Measurements from ENCODE around the gene ADAMTS3.
A peak's percentile ranks its signal among the peaks of the same experiment; 100 is the strongest.

ADAMTS3 gene

DNA sequence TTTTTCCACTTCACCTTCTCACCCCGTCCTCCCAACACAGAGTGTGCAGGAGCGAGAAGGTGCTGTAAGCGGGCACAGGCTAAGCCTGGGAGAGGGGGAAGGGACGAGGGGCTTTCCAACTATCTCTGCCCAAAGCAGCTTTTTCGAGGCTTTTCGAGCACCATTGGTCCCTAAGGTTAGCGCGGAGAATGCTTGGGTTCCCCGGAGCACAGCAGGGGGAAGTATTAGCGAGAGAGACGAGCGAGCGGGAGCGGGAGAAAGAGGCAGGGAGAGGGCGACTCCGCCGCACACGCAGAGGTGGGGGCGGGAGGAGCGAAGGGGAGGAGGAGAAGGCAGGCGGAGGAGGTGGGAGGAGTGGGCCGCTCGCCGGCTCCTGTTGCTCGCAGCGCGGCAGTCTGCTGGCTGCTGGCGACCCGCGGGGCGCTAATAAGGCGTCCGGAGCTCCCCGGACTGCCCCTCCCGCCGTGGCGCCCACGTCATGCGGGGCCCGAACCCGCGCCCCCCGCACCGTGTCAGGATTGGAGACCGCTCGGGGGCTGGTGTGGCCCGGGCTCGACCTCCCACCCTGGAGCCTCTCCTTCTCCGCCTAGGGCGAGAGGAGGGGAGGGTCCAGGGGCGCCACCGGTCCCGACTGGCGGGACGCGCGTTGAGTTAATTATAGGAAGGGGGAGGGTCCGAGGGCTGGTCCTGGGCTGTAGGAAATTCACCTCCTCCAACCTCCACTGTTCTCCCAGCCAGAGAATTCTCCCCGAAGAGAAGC is at the start of gene ADAMTS3:
TSS of gene ADAMTS3 (minus strand) at position 263 of the 760 bp plus-strand sequence. CDS start 459 bp downstream, outside the sequence.
- peak; percentile 90 for DNase-seq

DNA sequence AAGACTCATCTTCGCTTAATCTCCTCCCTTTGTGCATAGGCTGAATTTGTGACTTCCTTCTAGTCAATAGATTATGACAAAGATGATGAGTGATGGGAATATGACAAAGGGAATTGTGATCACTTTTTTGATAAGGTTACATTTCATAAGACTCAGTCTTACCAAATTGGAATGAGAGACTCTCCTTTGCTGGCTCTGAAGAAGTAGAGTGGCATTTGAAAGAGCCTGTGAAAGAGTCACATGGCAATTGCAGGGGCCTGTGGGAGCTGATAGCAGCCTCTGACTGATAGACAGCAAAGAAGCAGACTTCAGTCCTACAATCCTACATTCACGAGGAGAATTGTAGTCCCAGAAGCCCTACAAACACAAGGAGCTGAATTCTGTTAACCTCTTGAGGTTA is 44.9 kb upstream of the ADAMTS3 start:
- no peak for DNase-seq

DNA sequence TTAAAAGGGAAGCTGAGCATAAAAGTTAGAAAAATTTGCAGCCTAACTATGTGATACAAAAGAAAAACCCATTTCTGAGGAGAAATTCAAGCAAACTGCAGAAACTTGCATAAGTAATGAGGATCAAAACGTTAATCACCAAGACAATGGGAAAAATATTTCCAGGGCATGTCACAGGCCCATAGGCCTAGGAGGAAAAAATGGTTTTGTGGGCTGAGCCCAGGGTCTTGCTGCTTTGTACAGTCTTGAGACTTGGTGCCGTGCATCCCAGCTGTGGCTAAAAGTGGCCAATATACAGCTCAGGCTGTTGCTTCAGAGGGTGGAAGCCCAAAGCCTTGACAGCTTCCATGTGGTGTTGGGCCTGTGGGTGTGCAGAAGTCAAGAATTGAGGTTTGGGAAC is 37.7 kb upstream of the ADAMTS3 start:
- DNase-seq, result no peak

DNA sequence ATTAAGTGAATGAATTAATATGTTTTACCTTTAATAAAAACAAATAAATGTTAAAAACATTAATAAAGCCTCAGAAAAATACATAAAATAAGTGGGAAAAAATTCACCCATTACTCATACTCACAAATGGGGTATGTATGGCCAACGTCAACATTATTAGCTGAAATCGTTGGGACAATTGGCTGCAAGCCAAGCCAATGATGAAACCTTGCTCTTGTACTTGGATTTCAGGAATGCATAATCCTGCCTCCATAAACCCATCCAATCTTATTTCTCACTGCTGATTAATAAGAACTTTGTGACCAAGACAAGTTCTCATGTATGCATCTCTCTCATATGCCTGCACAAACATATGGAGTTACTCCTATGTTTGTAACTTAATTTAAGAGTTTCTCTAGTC is 35.3 kb upstream of the ADAMTS3 start:
- no peak for DNase-seq

DNA sequence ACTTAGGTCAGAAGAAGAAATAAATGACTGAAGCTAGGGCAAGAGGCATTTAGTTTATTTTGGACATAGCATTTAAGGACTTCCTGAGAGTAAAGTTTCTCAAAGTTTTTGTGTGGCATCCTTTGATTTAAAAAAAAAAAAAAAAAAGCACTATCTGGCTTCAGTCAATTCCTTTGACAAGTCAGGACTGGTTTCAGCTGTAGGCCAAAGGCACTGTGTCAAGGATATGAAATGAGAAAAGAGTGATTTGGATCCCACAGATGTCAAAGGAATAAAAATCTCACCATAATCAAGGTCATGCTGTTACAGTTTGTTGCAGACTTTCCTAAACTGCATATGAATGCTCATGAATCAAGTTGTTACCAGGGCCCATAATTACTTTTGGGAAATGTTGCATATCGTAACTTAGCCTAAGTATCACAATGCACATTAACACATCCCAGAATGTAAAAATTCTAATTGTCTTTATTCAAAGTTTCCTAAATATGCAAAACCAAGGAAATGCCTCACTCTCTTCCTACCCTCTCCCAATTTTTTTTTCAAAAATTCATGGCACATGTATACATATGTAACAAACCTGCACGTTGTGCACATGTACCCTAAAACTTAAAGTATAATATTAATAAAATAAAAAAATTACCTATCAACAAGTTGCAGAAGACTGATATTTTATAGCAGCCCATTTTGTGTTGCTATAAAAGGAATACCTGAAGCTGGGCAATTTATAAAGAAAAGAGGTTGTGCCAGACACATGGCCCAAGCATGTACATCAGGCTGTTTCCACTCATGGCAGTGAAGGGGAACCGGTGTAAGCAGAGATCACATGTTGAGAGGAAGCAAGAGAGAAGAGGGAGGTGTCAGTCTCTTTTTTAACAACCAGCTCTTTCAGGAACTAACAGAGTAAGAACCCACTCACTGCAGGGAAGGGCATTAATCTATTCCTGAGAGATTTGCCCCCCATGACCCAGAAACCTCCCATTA is 33.7 kb upstream of the ADAMTS3 start:
- DNase-seq, result no peak

DNA sequence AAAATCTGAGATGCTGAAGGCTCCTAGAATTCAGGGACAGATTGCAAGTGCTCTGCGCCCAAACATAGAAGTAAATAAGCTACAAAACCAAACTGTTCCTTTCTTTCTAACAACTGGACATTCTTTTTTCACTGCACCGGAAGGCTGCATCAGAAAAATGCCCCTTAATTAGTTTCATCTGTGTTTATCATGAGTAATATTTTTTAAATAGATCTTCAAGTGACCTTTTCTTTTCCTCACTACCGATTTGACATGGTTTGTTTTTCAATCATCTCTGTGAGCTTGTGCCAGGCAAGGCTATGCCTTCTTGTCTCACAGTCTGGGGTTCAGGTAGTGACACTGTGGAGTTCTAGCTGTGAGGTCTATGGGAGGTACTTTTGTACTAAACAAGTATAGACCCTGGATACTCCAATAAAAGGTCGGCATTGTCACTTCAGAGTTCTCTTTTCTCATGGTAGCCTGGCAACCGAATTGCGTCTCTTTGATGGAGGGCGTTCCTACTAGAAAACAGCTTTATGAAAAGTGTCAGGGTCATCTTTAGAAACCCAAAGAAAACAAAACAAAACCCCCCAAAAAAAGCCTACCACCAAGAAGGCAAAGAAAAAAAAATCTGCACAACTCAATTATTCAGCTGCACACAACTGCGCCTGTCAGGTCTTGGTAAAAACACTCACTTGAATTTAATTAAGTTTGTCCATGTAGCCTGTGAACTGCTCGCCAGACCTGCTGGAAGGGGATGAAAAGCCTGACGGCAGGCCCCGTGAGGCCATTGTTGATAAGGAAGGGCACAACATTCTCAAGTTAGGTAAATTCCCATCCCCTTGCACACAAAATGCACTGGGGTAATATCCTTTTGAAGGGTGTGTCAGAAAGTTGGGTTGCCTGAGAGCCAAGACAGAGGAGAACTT is 22.8 kb upstream of the ADAMTS3 start:
- no peak for DNase-seq

DNA sequence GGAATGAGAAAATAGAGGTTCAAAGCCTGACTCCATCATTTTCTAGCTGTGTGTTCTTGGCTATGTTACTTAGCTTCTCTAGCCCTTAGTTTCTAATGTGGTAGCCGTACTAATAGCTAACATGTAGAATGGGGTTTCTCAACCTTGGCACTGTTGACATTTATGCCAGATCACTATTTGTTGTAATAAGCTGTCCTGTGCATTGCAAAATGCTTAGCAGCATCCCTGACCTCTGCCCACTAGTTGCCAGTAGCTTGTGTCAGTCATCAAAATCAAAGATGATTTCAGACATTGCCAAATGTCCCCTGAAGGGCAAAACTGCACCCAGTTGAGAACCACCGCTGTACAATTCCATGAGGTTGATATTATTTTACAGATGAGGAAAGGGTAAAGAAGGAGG is 18.3 kb upstream of the ADAMTS3 start:
- DNase-seq, result no peak

DNA sequence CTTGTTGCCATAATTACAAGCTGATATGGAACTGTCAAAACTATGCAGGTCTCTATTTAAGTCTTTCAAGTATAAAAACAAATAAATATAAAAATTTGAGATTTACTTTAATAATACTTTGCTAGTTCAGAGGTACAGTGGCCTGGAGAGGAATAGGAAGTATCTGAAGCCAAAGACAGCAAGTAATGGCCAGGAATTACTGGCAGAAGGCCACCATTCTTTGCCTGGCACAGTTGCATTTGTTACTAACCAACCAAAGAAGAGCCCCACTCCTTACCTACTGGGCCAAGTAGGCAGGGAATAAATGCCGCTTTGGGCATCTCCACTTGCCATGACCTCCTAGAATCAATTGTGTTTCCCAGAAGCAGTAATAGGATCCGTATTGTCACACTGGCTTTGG is 13.8 kb upstream of the ADAMTS3 start:
- no peak for DNase-seq

DNA sequence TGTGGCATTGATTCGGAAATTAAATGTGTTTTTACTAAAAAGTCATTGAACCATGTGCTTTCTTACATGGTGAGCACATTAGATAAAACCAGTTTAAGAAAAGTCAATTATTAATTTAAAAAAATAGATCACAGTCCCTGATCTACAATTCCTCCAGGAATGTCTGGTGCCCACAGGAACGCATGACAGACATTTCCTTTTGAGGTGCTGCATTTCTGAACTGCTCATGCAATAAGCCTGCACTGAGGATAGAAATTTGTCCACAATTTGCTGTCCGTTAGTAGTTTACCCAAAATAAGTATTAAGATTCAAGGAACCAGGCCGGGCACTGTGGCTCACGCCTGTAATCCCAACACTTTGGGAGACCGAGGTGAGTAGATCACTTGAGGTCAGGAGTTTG is 8.2 kb upstream of the ADAMTS3 start:
- DNase-seq, result no peak

DNA sequence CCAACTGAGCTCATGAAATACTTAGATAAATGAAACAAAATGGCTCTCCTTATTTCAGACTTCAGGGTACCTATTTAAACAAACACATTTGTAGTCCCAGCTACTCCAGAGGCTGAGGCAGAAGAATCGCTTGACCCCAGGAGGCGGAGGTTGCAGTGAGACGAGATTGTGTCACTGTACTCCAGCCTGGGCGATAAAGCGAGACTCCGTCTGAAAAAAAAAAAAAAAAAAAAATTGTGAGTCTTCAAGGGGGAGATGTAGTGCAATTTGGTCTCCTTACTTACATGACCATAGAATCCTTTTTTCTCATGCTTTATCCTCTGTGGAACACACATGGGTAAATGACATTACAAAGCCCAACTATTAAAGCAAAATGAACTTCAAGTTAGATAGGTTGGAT is 2.3 kb upstream of the ADAMTS3 start:
- DNase-seq, result no peak

DNA sequence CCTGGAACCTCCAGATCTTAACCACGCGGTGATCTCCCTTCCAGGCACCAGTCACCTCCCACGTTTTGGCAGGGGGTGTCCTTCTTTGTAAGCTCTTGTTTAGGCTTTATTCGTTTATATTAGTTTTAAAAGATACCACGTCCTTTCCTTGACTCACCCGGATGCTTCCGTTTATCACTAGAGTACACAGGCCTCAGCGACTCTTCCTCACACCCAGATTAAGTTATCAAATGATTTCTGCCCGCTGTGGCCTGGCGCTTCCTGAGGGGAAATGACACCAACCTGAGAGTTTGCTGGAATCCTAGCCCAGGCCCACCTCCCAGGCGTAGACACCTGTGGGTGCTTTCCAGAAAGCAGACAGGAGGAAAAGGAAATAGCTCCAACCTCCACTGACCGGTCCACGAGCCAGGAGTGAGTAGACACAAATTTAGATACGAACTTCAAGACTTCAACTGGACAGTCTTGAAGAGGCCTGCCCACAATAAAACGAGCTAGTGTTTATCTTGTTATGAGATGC is 756 bp upstream of the ADAMTS3 start:
- peak; percentile 88 for DNase-seq

DNA sequence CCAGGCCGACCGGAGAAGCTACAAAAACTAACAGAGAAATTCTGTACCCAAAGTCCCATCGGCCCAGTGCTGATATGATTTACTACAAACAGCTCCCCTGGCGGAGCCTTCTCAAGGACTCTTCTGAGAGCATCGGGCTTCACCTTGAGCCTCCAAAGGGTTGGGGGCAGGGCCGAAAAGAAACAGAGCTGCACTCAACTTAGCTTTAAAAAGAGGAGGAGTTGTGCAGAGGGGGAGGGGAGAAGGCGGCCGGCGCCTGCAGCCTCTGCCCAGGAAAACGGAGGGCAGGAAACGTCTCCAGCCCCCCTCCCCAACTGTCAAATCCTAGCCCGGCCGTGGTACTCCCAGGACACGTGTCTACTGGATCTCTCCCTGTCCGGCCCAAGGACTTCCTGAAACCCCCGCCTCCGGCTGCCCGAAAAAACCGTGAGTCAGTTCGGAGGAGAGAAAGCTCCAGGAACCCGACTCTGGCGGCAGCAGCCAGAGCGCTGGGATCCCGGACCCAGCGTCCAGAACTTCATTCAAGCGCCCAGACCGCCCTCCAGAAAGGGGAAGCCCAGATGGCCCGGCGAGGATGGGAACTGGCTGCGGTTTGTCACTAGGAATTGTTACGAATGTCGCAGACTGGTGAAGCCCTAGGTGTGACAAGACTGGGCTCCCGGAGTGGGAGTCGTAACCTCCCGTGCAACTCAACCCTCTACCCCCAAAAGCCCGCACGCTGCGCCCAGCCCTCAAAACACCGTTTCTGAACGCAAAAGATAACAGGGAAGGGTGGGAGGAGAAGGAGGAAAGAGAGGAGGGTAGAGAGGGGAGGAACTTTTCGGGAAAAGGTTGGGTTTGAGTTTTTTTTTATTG is 973 bp downstream of the ADAMTS3 start:
- peak; percentile 95 for DNase-seq

DNA sequence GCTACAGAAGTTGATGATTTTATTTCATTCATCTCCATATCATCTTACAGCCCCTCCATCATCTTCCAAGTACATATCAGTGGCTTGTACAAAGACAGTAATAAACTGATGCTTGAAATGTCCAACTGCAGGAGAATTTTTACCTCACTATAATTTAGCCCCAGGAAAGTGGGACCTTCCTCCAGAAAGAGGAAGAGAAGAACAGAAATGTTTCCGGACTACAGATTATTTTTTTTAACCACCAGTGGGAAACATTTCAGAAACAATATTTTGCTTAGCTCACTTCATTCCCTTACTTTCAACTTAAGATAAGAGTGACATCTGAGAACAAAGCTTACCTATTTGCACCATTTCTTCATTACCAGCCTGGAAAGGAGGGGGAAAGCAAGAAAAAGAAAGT is 2.0 kb downstream of the ADAMTS3 start:
- DNase-seq, result peak; percentile 32

DNA sequence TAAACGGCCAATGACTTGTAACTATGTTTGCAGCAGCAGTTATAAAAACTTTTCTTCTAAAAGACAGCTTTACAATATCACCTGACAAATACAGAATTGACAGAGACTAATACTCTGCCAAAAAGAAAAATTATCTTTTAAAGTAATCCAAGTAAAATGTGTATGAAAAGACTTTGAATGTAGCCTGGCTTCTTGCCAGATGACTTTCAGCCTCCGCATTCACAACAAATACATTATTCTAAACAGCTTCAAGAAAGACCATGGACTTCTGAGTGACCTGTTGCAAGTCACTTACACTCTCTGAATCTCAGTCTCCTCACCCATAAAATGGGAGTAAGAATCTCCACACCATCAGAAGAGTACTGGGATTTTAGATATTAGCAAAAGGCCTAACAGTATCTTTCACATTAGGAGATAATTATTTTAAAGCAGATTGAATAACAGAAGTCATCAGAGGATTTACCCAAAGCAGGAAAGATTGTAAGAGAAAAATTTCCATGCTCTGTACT is 2.5 kb downstream of the ADAMTS3 start:
- DNase-seq, result no peak

DNA sequence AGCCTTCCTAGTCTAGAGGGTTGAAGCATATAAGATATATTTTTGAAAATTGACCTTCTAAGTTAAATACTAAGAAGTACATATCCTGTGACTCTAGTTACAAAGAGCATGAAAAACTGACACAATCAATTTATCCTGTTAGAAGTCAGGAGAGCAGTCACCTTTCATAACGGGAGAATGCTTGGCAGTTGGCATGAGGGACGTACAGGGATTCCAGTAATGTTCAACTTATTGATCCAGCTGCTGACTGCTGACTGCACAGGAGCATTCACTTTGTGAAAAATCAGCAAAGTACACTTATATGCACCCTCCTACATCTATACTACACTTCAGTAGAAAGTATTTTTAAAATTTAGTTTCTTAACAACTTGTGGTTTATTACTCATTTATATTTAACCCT is 4.2 kb downstream of the ADAMTS3 start:
- DNase-seq, result no peak

DNA sequence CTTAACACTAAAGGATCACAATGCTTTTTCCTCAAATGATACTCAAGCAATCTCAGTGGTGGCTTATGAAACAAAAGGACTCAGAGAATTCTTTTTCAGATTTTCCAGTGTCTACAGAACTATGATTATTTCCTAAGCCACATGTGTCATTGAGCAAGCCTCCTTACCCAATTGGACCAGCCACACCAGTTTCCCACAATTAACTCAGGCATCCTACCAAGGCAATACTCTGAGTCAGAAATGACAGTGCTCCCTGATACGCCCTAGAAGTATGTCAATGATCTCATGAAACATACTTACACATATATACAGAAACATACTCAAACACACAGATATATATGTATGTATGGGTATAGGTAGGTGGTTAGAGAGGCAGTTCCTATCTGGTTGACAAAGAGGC is 4.8 kb downstream of the ADAMTS3 start:
- DNase-seq, result no peak

DNA sequence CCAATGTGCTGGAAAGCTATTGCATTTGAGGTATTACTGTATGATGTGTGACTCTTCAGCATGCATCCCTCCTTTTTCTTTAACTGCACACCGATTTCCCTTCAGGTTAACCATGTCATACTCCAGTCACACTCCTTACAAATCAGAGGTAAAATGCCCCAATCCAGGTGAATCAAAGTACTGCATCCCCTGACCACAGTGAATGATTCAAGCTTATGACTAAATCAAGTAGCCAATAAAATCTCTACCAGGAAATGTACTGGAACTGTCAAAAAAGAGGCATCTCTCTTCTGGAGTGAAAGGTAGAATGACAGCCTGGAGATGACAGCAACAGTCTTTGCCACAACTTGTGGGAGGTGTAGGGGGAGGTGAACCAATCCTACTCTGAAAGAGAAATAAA is 10.4 kb downstream of the ADAMTS3 start:
- no peak for DNase-seq

DNA sequence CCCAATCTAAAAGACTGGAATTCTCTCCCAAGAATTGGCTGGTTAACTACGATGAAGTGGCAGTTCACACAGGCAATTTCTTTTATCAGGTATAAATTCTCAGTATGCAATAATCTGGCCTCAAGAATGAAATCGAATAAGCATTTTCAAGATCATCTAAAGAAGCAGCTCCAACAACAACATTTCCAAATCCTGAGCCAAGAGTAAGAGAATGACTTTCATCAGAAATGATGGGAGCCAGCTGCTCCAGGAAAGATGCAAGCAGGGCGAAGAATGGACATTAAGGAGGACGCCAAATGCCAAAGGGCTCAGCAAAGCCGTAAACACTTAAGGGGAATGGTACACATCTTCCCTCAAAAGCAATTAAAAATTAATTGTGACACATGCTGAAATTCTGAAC is 12.0 kb downstream of the ADAMTS3 start:
- no peak for DNase-seq

DNA sequence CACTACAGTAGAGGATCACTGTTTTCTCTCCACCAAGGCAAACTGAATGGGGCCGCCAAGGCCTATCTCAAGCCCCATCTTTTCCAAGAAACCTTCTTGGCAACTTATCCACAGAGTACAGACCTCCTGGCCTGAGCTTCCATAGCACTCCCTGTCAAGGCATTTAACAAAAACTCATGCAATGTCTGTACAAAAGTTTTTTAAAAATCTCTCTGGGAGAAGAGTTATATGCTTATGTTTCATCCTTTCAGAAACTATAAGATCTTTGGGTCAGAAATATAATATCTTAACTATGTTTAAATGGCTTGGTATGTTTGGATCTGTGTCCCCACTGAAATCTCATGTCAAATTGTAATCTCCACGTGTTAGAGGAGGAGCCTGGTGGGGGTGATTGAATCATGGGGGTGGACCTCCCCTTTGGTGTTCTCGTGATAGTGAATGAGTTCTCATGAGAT is 13.6 kb downstream of the ADAMTS3 start:
- peak; percentile 28 for DNase-seq

DNA sequence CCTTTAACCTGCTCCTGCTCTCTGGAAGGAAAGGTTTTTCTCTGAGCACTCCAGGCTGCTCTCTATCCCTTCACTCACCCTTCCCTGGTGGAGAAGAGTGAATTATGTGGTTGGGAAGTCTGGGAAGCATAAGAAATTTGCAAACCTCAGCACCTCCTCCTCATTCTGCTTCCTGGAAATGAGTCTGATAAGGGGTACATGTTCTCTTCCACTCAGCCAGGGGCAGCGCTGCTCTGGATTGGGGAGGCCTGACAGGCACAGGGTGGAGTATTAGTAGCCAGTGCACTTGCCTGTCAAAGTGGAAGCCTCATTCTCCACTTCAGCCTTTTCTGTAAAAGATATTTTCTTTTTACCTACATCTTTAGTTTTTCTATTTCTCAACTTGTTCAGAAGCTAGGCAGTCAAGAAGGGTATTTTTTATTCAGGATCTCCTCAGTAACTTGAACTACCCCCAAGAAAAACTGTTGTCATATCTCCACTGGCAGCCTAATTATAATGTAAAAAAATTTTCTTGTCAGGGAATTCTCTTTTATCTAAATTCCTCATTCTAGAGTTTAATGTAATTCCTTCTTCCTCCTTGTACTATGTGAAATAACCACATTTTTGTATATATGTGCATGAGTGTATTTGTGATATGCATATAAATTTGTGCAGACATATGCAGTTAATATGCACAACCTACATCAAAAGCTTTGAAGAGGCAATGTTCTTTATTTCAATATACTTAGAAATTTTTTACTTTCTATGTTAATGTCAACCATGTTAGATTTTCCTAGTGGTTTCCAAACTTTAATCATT is 15.3 kb downstream of the ADAMTS3 start:
- DNase-seq, result peak; percentile 39

DNA sequence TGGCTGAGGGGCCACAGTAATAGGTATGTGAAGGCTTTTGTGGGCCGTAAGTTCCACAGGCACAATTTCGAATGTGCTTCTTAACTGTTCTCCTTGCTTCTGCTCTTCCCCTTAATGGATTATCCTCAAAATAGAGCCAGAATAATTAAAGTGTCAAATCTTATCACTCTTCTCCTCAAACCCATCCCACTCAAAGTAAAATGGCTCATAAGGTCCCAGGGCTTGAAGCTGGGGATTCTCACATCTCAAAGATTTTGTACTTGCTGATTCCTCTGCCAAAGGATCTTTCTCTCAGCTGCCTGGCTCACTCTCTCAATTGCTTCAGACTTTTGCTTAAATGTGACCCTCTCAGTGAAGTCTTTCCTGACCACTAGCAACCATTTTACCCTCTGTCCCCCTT is 16.6 kb downstream of the ADAMTS3 start:
- DNase-seq, result no peak

Data from hematopoietic multipotent progenitor cell treated with erythropoietin and hydrocortisone succinate and interleukin-3 and kit ligand, for 4 days (in vitro differentiated cells).